Measurements from ENCODE around the gene ATP13A4. TPM values are rescaled to one million over a fixed set of nuclear protein-coding genes. Genes with fewer than 3 reads are reported as not detected.

Gene ATP13A4
- total and polyA plus RNA-seq, 5 experiments from 2014 or later = 0.53 to 7.1 (median 2.8) TPM; not detected in 1

- no peaks in the 10 kb centered on the region for H3K36me3 Mint-ChIP-seq
- peaks cover 0 to 1% (median 0%) of the 10 kb centered on the region in 4 donors for H3K4me1 Mint-ChIP-seq
Observed at GRCh38 chr3:193507566-193507965, 47.1 kb downstream of the ATP13A4 start.

GRCh38 chr3:193506921-193507320 is 47.8 kb downstream of the ATP13A4 start:
- no peaks in the 10 kb centered on the region for H3K9me3 Mint-ChIP-seq

More at GRCh38 chr3:193507566-193507965, 47.1 kb downstream of the ATP13A4 start:
- Mint-ChIP-seq H3K4me3 (no peak overlapping the region), H3K27ac (no peak overlapping the region), H3K9me3 (no peaks in the 10 kb centered on the region), H3K27me3 (peaks cover 0 to 7% (median 0%) of the 10 kb centered on the region in 5 donors)
- POLR2A ChIA-PET = no interaction called here
- ATAC-seq (no peak), DNase-seq (no peak)

GRCh38 chr3:193502871-193503270 is 51.8 kb downstream of the ATP13A4 start:
- H3K9me3 Mint-ChIP-seq = no peaks in the 10 kb centered on the region
- POLR2A ChIA-PET = no interaction called here
- peaks cover 0 to 4% (median 0%) of the 10 kb centered on the region in 5 donors for H3K27me3 Mint-ChIP-seq
- peaks cover 0 to 2% (median 0%) of the 10 kb centered on the region in 3 donors for H3K36me3 Mint-ChIP-seq
- H3K4me1 Mint-ChIP-seq = peaks cover 0 to 1% (median 0%) of the 10 kb centered on the region in 4 donors
- H3K27ac Mint-ChIP-seq = no peak overlapping the region
- DNase-seq (no peak), ATAC-seq (no peak)
- H3K4me3 Mint-ChIP-seq = no peak overlapping the region

More at GRCh38 chr3:193506921-193507320, 47.8 kb downstream of the ATP13A4 start:
- ATAC-seq (no peak), DNase-seq (no peak)
- no peak overlapping the region for H3K4me3 Mint-ChIP-seq
- POLR2A ChIA-PET = no interaction called here
- peaks cover 0 to 7% (median 0%) of the 10 kb centered on the region in 5 donors for H3K27me3 Mint-ChIP-seq
- H3K27ac Mint-ChIP-seq = no peak overlapping the region
- H3K4me1 Mint-ChIP-seq = peaks cover 0 to 1% (median 0%) of the 10 kb centered on the region in 4 donors
- no peaks in the 10 kb centered on the region for H3K36me3 Mint-ChIP-seq

- DNase-seq (no peak), ATAC-seq (no peak)
- Mint-ChIP-seq H3K27me3 (peaks cover 0 to 4% (median 0%) of the 10 kb centered on the region in 5 donors), H3K27ac (no peak overlapping the region), H3K36me3 (peaks cover 0 to 2% (median 0%) of the 10 kb centered on the region in 3 donors), H3K9me3 (no peaks in the 10 kb centered on the region), H3K4me3 (no peak overlapping the region), H3K4me1 (peaks cover 0 to 1% (median 0%) of the 10 kb centered on the region in 4 donors)
- POLR2A ChIA-PET = no interaction called here
Observed at GRCh38 chr3:193499801-193500485, 54.8 kb downstream of the ATP13A4 start.

GRCh38 chr3:193499136-193499770 is 55.4 kb downstream of the ATP13A4 start:
- no peak for DNase-seq
- no peak overlapping the region for H3K27ac Mint-ChIP-seq
- POLR2A ChIA-PET = no interaction called here
- H3K4me3 Mint-ChIP-seq = no peak overlapping the region
- H3K9me3 Mint-ChIP-seq = no peaks in the 10 kb centered on the region
- peaks cover 0 to 2% (median 0%) of the 10 kb centered on the region in 3 donors for H3K36me3 Mint-ChIP-seq
- ATAC-seq = no peak
- H3K27me3 Mint-ChIP-seq = peaks cover 0 to 4% (median 0%) of the 10 kb centered on the region in 5 donors
- peaks cover 0 to 1% (median 0%) of the 10 kb centered on the region in 4 donors for H3K4me1 Mint-ChIP-seq

- DNase-seq (no peak), ATAC-seq (no peak)
- no peak overlapping the region for H3K27ac Mint-ChIP-seq
- H3K36me3 Mint-ChIP-seq = peaks cover 0 to 2% (median 0%) of the 10 kb centered on the region in 3 donors
- H3K27me3 Mint-ChIP-seq = no peaks in the 10 kb centered on the region
- POLR2A ChIA-PET = no interaction called here
- no peaks in the 10 kb centered on the region for H3K4me1 Mint-ChIP-seq
- H3K4me3 Mint-ChIP-seq = no peak overlapping the region
- H3K9me3 Mint-ChIP-seq = no peaks in the 10 kb centered on the region
Observed at GRCh38 chr3:193498215-193498614, 56.5 kb downstream of the ATP13A4 start.

- no peaks in the 10 kb centered on the region for H3K27me3 Mint-ChIP-seq
- H3K4me3 Mint-ChIP-seq = no peak overlapping the region
- no peaks in the 10 kb centered on the region for H3K9me3 Mint-ChIP-seq
- peaks cover 0 to 4% (median 4%) of the 10 kb centered on the region in 3 donors for H3K36me3 Mint-ChIP-seq
- no peak overlapping the region for H3K27ac Mint-ChIP-seq
- DNase-seq (no peak), ATAC-seq (no peak)
- POLR2A ChIA-PET = no interaction called here
- no peaks in the 10 kb centered on the region for H3K4me1 Mint-ChIP-seq
Observed at GRCh38 chr3:193496658-193497057, 58.0 kb downstream of the ATP13A4 start.

- H3K36me3 Mint-ChIP-seq = peaks cover 3 to 5% (median 5%) of the 10 kb centered on the region in 3 donors
- no peak overlapping the region for H3K27ac Mint-ChIP-seq
- no peaks in the 10 kb centered on the region for H3K9me3 Mint-ChIP-seq
- ATAC-seq (no peak), DNase-seq (no peak)
- no peak overlapping the region for H3K4me3 Mint-ChIP-seq
- peaks cover 0 to 3% (median 0%) of the 10 kb centered on the region in 5 donors for H3K27me3 Mint-ChIP-seq
- no peaks in the 10 kb centered on the region for H3K4me1 Mint-ChIP-seq
- POLR2A ChIA-PET = no interaction called here
Observed at GRCh38 chr3:193491026-193491425, 63.7 kb downstream of the ATP13A4 start.

GRCh38 chr3:193490580-193490979 is 64.1 kb downstream of the ATP13A4 start:
- Mint-ChIP-seq H3K36me3 (peaks cover 3 to 5% (median 5%) of the 10 kb centered on the region in 3 donors), H3K4me3 (no peak overlapping the region), H3K27ac (no peak overlapping the region), H3K4me1 (no peaks in the 10 kb centered on the region), H3K27me3 (peaks cover 0 to 3% (median 0%) of the 10 kb centered on the region in 5 donors), H3K9me3 (no peaks in the 10 kb centered on the region)
- POLR2A ChIA-PET = no interaction called here
- ATAC-seq (no peak), DNase-seq (no peak)

GRCh38 chr3:193489949-193490348 is 64.7 kb downstream of the ATP13A4 start:
- POLR2A ChIA-PET = no interaction called here
- no peaks in the 10 kb centered on the region for H3K4me1 Mint-ChIP-seq
- H3K27me3 Mint-ChIP-seq = peaks cover 0 to 3% (median 0%) of the 10 kb centered on the region in 5 donors
- H3K36me3 Mint-ChIP-seq = peaks cover 3 to 5% (median 5%) of the 10 kb centered on the region in 3 donors
- H3K27ac Mint-ChIP-seq = no peak overlapping the region
- H3K4me3 Mint-ChIP-seq = no peak overlapping the region
- ATAC-seq (no peak), DNase-seq (no peak)
- no peaks in the 10 kb centered on the region for H3K9me3 Mint-ChIP-seq

GRCh38 chr3:193488741-193489140 is 66.0 kb downstream of the ATP13A4 start:
- no peak for ATAC-seq
- H3K4me1 Mint-ChIP-seq = no peaks in the 10 kb centered on the region
- no peak for DNase-seq
- H3K36me3 Mint-ChIP-seq = peaks cover 3 to 5% (median 5%) of the 10 kb centered on the region in 3 donors
- POLR2A ChIA-PET = no interaction called here
- H3K27ac Mint-ChIP-seq = no peak overlapping the region
- H3K27me3 Mint-ChIP-seq = peaks cover 0 to 3% (median 0%) of the 10 kb centered on the region in 5 donors
- H3K9me3 Mint-ChIP-seq = no peaks in the 10 kb centered on the region
- H3K4me3 Mint-ChIP-seq = no peak overlapping the region

- Mint-ChIP-seq H3K36me3 (peaks cover 0 to 10% (median 3%) of the 10 kb centered on the region in 3 donors), H3K27me3 (peaks cover 0 to 3% (median 0%) of the 10 kb centered on the region in 5 donors), H3K4me3 (no peak overlapping the region), H3K27ac (no peak overlapping the region), H3K4me1 (no peaks in the 10 kb centered on the region), H3K9me3 (peaks cover 0 to 5% (median 0%) of the 10 kb centered on the region in 9 donors)
- POLR2A ChIA-PET = no interaction called here
- ATAC-seq (no peak), DNase-seq (no peak)
Observed at GRCh38 chr3:193483988-193484539, 70.6 kb downstream of the ATP13A4 start.

- POLR2A ChIA-PET = no interaction called here
- DNase-seq (no peak), ATAC-seq (no peak)
- Mint-ChIP-seq H3K36me3 (peaks cover 0 to 5% (median 3%) of the 10 kb centered on the region in 3 donors), H3K4me1 (no peaks in the 10 kb centered on the region), H3K4me3 (no peak overlapping the region), H3K27ac (no peak overlapping the region), H3K9me3 (peaks cover 0 to 5% (median 0%) of the 10 kb centered on the region in 9 donors), H3K27me3 (peaks cover 0 to 2% (median 0%) of the 10 kb centered on the region in 5 donors)
Observed at GRCh38 chr3:193481436-193481835, 73.3 kb downstream of the ATP13A4 start.

Measured in naive thymus-derived CD8-positive, alpha-beta T cell (primary cell).